GM12872 (cell line): ENCODE data around the gene SYT8.

Source experiments
- CTCF ChIP-seq: IDR thresholded peaks from 3 replicates; pipeline ENCODE4 v1.5.1; 2011; ENCODE audit warnings: low read depth, mild to moderate bottlenecking, low read length, moderate library complexity; ENCODE audit not compliant: insufficient read depth

The SYT8 gene

GRCh38 chr11:1797391-1798125, 37.2 kb upstream of the SYT8 start:
- no peak for TF ChIP-seq CTCF

- no peak for TF ChIP-seq CTCF
These were observed 31.5 kb upstream of the SYT8 start for GRCh38 chr11:1803246-1803645.

GRCh38 chr11:1805525-1805924, 29.3 kb upstream of the SYT8 start:
- no peak for TF ChIP-seq CTCF

- no peak for TF ChIP-seq CTCF
These were observed 27.4 kb upstream of the SYT8 start for GRCh38 chr11:1807264-1807995.

GRCh38 chr11:1810761-1811160, 24.0 kb upstream of the SYT8 start:
- no peak for TF ChIP-seq CTCF

- no peak for TF ChIP-seq CTCF
These were observed 22.5 kb upstream of the SYT8 start for GRCh38 chr11:1812274-1812673.

- TF ChIP-seq CTCF: no peak
These were observed 22.0 kb upstream of the SYT8 start for GRCh38 chr11:1812801-1813200.
